ENCODE data around the gene MEGF6.

The MEGF6 gene

DNA sequence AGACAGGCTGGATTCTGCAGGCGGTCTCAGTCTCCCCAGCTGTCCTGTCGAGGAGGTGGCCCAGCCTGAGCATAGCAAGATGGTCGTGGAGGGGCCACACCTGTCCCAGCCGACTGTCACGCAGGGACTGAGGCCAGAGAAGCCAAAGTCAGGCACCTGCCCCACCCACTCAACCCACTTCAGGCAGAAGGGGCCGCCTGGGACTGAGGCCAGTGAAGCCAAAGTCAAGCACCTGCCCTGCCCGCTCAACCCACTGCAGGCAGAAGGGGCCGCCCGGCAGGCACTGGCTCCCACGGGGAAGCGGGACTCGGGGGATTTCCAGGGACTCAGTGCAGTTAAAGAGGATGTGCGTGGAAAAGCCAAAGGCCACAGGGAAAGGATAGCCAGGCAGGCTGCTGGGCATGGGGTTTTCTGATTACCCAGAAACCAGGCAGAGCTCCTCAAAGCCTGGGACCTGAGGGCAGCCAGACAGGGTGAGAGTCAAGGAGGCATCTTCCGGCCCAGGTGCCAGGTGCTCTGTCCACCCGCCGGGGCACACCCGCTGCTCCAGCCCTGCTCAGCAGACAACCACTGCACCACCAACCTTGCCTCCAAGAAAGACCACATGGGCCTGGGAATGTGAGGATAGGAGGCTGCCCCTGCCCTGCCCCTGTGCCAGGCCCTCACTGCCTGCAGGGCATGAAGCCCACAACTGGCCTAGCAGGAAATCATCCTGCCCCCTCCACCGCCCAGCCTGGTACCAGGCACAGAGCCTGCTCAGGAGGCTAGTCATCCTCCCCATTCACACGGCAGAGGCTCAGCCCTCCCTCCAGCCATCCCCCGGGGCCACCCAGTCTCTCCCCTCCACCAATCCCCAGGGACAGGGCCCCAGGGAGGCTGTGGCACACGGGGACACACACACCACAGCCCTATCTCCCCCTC lies 41.0 kb downstream of the MEGF6 start:
- DNase-seq = no peak

DNA sequence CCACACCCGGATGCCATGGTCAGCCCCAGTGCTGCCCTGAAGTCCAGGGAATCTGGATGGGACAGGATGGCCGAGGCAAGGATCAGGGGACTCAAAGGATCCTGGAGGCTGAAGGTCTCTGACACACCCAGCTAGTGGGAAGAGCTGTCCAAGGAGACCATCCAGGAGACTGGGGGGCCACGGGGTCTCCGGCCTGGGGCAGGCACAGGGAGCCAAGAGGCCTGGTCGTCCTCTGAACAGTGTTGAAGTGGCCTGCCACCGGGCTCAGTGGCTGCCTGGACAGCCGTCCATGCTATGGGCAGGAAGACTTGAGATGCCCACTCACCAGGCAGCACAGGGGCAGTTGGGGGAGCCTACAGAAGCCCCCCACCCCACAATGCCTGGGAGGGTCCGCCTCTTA lies 41.9 kb downstream of the MEGF6 start:
- no peak for DNase-seq

DNA sequence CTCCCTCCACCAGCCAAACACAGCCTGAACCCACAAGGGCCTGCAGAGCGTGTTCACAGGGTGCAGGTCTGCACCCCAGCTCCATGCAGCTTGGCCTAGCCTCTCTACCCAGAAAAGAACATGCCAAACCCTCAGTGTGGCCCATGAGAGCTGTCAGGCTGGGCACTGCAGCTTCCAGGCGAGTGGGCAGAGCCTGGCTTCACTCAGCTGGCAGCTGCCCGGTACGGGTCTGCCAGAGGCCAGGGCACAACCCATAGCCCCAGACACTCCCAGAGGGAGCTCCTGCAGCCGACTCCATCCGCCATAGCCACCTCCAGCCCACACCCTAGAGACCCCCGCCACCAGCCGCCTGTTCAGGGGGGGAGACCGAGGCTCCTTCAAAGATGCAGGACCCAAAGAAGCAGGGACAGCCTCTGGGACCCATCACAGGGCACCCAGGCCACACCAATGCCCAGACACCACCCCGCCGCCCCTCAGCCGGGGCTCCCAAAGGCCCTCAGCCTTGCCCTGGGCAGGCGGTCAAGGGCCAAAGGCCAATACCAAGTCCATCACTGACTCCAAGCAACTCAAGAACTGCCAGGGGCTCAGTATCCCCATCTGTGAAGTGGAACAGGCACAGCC lies 42.4 kb downstream of the MEGF6 start:
- no peak for DNase-seq

DNA sequence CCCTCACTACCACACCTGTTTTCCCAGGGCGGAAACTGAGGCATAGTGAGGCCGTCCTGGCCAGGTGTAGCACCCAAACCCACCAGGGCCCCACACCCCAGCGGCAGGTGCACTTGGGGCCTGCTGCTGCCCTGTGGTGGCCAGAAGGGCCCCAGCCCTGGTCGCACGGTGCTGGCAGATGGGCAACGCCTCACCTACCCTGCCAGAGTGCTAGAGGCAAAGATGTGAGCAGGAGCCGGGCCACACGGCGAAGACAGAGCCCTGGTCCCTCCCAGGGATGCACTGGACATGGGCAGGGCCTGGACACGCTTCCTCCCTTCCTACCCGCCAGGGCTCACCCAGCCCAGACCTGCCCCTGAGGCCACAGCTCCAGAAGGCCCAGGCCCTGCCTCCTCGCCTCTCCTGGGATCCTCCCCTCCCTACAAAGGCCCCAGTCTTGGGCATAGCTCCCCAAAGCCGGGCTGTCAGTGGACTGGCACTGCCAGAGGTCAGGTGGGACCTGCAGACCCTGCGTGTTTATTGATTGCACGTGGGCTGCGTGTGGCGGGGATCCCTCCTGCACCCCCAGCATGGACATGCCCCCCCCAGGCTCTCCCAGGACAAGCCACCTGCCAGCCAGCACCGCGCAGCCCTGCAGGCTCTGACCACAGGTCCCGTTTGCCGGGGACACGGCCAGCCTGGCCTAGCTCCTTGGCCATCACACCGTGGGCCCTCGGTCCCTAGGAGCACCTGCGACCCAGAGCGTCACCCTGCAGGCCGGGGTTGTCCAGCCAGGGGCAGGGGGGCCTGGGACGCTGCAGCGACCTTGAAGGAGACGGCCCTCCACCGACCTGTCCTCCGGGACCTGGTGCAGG lies 44.1 kb downstream of the MEGF6 start:
- DNase-seq = no peak

DNA sequence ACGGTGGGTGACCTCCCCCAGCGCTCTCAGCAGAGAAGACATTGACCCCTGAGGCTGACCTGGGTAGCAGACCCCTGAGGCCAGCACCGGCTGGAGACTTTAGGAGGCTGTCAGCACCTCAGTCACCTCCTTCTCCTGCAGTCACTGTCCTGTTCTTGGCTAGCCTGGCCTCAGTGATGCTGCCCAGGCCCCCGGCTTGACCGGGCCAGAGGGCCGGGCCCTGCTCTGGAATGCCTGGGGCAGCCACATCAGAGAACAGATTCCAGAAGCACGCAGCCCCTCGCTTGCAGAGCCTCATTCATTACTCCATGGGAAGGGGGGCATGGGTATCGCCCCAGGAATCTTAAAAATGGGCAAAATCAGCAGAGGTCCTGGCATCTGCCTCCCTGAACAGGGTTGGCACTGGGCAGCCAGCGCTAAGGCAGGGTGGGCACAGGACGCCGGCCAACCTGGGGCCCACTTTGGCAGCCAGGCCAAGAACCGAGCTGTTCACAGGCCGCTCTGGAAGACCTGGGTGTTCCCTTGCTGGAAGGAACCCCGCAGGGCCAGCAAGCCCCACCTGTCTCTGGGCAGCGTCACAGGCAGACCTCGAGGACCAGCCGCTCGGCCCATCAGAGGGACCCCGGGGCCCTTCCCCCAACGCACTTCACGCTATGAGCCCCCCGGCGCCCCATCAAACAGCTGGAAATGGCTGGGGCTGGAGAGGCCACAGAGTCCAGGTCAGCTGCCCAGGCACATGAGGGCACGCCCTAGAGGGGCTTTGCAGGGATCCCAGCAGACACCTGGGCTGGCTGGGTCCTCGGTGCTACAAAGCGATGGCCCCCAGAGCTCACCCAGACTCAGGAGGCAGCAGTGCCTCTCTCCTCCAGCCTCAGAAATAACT lies 45.1 kb downstream of the MEGF6 start:
- DNase-seq = no peak

DNA sequence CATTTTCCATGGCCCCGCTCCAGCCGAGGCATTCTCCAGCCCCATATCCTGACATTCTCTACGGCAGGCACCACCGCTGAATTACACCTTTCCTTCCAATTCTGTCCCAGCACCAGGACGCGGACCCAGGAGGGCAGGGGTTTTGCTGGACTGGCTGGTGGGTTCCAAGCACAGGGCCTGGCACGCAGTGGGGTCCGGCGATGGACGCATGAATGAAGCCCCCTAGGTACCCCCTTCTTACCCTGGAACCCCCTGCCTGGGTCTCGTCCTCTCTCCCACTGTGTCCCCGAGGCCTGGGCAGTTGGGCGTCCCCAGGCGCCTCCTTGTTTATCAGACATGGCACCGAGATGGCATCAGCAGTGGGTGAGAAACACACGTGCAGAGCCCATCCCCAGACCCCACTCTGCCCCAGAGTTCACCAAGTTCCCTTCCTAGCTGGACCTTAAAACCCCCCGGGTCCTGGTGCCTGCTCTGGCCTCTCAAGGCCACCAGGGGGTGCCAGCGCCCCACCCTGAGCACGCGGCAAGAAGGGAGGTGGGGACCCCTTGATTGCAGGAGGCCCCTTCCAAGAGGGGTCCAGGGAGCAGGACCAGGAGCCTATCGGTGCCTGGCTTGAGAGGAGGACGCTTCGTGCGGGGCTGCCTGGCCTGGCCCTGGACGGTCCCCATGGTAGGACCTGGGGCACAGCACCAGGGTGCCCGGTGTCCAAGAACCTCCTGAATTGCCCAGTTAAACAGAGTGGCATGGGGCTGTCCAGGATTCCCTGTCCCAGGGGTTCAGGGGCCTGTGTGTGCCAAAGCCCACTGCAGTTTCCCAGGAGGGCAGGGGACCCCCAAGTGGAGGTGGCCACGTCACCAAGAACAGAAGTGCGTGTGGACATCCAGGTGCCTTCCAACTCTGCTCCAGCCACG lies 46.1 kb downstream of the MEGF6 start:
- no peak for DNase-seq

DNA sequence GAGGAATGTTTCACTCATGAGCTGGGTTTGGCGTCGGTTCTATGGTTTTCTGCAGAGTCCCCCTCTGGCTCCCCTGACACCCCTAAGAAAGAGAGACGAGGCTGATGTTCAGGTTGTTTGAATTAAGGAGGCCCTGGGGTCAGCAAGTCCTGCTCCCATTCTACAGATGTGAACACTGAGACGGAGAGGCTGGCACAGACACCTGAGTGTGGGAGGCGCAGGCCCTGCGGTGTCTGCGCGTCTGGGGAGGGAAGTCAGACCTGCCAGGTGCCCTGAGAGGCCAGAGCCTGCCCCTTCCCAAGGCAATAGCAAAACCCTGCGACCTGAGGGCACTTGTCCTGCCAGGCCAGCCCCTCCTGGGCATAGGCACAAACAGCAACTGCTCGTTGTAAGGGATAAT lies 47.7 kb downstream of the MEGF6 start:
- no peak for DNase-seq

DNA sequence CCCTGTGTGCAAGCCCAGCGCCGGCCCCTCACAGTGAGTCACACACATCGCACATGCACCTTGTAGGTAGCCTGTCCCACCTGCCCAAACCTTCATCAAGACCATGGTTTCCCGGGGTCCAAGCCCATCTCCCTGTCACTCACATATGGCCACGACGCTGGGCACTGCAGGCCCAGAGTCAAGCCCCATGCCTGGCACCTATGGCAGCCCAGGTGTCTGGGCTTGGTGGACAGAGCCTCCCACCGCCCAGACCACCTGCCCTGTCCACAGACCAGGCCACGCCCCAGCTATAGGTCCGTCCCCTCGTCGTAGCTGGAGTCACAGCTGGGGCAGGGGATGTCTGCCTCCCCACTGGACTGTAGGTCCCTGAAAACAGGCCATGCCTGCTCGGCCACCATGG lies 48.2 kb downstream of the MEGF6 start:
- DNase-seq = no peak

DNA sequence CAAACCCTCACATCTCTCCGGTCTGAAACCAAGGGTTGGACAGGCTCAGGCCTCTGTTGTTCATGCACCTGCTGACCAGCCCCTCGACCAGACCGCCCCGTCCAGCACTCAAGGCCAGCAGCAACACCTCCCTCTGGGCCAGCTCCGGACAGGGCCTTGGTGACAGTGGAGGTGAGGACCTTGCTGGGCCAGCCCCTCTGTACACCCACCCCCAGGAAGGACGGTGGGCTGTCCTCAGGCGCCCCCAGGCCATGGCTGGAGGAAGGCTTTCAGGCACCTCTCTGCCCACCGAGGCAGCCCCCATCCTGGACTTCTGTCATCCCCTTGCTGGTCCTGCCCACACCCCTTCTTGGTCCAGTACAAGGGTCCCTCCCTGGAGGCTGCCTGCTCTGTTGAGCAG lies 48.6 kb downstream of the MEGF6 start:
- no peak for DNase-seq

DNA sequence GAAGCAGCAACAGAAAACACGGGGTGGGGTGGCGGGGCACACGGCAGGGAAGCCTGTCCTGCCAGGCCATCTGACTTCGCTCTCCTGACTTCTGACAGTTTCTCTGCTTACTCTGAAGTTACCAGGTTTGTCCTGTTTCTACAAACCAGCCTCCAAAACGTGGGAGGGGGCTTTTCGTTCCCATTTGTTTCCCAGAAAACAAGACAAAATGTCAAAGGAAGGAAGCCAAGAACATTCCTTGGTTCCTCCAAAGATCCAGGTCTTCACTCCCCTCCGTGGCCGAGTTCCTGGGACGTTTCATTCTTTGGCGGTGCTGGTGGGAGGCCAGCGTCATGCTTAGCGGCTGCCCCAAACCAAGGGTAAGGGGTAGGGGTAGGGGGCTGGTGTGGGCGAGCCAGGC lies 49.6 kb downstream of the MEGF6 start:
- no peak for DNase-seq

DNA sequence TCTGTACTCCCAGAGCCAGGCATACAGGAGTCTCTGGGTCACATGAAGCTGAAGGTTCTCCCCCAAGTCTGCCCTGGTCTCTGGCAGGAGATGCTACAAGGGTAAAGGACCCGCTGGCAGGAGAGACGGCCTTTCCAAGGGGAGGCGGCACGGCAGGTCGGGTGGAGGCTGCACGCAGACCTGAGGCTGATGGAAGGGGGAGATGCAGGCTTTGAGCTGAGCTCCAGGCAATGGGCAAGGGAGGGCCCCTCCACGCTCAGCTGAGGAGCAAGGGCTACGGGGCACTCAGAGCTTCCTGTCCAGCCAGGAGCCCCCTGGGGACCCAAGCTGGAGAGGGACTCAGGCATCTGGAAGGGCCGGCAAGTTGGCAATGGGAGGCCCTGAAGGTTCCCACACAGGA lies 50.3 kb downstream of the MEGF6 start:
- DNase-seq = no peak

DNA sequence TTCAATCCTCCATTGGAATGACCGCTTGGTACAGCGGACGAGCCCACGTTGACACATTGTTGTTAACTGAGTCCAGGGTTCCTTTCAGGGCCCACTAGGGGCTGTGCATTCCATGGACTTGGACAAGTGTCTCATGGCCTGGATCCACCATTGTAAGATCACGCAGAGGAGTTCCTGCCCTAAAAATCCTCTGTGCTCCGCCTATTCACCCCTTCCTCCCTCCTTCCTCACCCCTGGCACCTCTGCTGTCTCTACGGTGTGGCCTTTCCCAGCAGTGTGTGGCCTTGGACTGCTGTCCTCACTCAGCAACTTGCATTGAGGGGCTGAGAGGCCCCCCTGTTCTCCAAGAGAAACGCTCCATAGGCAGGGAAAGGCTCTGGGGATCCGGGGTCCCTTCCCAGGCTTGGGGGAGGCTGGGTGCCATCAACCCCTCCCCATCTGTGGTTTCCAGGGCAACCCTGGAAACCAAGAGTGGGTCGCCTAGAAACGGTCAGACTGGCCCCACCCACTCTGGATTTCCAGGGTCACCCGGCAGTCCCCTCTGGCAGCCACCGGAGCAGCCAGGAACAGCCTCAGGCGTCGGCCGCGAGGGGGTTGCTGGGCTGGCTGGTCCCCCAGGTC lies 50.9 kb downstream of the MEGF6 start:
- no peak for DNase-seq

DNA sequence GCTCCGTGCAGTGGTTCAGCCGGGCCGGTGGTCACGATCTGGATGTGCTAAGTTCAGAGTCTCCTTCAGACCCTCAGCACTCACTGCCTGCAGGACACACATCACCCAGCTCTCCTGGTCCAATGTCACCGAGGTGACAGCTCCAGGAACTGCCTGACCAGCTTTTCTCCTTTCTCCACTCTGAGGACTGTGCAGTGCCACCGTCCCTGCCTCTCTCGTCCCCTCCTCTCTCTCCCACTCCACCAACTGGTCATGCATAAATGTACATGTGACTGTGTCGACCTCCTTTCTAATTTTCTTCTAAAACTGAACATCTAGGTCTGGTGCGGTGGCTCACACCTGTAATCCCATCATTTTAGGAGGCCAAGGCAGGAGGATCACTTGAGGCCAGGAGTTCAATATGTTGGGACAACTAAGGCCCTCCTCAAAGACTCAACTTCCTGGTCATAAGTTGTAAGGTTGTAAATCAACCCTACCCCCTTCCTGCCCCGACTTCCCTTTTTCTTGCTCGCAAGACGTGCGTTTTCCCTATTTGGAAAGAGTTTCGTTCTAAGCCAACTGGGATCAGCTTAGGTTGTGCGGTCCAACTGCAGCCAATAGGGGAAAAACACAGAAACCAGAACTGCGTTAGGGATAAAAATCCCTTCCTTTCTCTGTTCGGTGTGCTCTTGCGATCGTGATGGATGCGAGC lies 53.1 kb downstream of the MEGF6 start:
- DNase-seq = no peak

DNA sequence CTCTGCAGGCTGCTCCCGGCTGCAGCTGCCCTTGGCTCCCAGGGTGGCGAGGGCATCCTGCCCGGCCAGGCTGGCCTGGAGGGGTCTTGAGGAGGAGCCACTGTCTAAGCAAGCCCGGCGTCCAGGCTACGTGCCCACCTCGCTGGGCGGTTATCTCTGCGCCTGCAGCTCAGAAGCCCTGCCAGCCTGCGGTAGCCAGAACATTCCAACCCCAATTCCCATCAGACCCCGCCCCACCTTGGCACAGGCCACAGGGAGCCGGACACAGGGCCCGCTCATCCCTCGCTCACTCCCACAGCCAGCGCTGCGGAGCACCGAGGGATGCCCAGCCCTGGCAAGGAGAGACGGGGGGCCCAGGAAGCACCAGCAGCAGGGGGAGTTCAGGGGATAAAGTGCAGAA lies 53.9 kb downstream of the MEGF6 start:
- no peak for DNase-seq

DNA sequence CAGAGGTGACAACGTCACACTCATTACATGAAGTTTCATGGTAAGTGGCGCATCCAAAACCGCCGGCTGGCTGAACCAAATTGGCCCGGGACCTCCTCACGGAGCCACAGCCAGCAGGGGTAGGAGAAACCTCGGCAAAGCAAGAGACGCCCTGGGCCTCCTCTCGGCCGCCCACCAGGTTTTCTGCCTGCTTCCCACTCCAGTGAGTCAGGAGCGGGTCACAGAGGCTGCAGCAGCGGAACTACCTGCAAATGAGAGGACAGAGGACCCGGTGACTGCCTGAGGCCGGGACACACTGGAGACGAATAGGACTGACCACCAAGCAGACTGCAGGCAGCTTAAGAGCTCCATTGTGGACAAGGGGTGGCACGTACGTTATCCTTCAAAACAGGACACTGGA lies 55.0 kb downstream of the MEGF6 start:
- no peak for DNase-seq

DNA sequence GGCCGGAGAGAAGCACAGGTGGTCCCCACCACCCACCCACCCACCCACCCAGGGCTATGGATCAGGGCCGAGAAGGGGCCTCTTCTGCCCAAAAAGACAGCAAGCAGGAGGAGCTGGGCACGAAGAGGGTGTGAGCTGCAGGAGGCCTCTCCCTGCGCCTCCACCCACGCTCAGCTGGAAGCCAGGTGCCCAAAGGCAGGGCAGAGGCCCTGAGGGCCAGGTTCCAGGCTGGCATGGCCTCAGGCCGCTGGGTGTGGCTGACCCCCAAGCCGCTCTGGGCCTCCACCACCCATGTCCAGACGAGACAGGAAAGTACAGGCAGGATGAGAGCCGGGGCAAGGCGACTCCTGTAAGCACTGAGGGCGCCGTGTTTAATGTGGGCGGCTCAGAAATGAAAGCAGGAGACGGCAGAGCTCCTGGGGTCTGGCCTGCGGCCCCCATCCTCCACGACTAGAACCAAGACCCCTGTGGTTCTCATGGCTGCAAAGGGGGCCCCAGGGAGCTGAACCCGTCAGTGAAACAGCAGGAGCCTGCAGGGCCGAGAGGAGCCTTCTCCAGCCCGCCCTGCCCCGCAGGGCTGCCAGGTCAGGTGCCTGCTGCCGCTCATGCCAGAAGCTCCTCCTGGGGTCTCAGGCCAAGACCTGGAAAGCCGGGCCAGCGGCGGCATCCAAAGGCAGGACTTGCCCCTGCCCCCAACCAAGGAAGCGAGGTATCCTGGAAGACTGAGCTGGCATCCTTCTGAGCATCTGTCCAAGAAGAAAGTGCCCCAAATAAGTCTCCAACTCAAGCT lies 56.0 kb downstream of the MEGF6 start:
- DNase-seq = no peak

DNA sequence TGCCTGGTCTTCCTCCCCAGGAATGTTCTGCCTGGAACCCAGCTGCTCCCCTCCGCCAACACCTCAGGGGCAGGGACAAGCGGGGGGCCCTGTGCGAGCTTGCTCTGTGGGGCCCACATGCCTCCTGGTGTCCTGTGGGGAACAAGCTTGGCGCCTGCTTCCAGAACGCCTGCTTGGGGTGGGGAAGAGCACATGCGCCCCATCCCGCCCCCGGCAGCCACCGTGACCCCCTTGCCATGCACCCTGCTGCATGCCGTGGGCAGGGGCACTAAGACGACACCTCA lies 57.4 kb downstream of the MEGF6 start:
- no peak for DNase-seq

DNA sequence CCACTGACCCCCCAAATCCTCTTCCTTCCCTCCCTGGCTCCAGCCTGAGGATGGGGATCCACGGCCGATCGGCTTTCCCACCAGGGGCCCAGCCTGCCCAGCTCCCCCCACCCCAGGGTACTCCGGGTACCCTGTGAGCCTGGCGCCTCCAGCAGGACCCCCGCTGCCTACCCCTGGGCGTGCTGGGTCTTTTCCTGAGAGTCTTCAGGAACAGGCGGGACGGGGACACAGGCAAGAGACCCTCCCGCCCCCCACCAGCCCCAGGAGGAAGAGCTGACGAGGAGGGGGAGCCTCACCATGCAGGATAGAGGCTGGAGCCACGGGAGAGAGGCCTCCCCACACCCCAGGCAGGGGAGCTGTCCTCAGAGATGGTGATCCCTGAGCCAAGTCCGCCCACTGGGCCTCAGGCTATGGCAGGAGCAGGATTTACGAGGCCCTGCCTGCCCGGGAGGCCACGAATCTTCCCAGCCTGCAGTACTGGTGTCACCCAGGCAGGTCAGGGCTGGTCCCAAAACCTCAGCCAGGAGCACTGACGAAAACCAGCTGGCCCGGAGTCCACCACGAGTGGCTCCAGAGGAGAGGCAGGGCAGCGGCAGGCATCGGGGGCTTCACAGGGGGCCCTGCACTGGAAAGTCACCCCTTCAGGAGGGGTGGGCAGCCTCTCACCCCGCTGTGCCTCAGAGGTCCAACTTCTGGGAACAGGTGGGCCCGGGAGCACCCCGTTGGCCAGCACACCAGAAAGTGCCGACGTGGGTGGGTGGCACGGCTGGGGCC lies 58.0 kb downstream of the MEGF6 start:
- DNase-seq = no peak

DNA sequence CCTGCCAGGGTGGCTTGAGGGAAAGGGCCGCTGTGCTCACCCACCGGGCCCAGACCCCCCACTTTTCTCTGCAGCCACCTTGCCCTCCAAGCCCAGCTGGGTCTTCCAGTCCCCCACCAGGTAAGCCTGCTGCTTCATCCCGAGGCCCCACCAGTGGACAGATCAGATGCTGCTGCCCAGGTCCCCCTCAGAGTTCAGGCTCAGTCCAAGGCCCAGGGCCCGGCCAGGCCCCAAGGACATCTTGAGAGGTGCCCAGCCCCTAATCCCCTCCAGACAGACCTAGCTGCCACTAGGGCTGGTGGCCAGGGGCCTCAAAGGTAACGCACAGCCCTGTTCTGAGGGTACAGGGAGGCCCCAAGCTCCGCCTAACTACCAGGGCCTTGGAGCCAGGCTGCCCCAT lies 58.6 kb downstream of the MEGF6 start:
- DNase-seq = no peak
